ENCODE measurements around the gene DRC1. TPM values are rescaled to one million over a fixed set of nuclear protein-coding genes. Genes with fewer than 3 reads are reported as not detected.

Gene DRC1
- total RNA-seq, 2 donors from 2014 or later = not detected

DNA sequence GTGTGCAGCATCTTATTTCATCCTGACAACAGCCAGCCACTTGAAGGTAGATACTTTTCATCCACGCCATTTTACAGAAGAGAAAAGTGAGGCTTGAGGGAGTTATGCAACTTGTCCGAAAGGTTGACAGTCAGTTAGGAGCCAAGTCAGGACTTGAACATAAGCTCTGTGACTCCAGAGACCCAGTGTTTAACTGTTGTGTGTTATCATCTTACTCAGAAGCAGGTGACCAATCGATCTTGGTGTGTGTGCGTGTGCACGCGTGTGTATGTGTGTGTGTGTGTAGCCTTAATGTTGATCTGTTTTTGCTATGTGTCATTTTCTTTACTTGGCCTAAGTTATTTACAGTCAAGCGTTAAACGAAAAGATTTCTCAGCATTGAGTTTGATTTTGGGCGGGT is 22.0 kb downstream of the DRC1 start:
- no peak for DNase-seq
- Histone ChIP-seq H3K9me3 (no peaks in the 10 kb centered on the region), H3K9ac (ENCODE audit: low read depth in 2 of 2, low read length in 2 of 2) (no peak overlapping the region), H3K27ac (no peak overlapping the region), H3K4me1 (no peaks in the 10 kb centered on the region), H3K4me3 (no peak overlapping the region), H3K27me3 (no peaks in the 10 kb centered on the region), H3K36me3 (no peaks in the 10 kb centered on the region)
- intact Hi-C loops (cut with DNase I) = no loop called here
- TF ChIP-seq, protein P1, sequence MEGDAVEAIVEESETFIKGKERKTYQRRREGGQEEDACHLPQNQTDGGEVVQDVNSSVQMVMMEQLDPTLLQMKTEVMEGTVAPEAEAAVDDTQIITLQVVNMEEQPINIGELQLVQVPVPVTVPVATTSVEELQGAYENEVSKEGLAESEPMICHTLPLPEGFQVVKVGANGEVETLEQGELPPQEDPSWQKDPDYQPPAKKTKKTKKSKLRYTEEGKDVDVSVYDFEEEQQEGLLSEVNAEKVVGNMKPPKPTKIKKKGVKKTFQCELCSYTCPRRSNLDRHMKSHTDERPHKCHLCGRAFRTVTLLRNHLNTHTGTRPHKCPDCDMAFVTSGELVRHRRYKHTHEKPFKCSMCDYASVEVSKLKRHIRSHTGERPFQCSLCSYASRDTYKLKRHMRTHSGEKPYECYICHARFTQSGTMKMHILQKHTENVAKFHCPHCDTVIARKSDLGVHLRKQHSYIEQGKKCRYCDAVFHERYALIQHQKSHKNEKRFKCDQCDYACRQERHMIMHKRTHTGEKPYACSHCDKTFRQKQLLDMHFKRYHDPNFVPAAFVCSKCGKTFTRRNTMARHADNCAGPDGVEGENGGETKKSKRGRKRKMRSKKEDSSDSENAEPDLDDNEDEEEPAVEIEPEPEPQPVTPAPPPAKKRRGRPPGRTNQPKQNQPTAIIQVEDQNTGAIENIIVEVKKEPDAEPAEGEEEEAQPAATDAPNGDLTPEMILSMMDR (IDR thresholded peaks at IDR 0.05) = no peak

DNA sequence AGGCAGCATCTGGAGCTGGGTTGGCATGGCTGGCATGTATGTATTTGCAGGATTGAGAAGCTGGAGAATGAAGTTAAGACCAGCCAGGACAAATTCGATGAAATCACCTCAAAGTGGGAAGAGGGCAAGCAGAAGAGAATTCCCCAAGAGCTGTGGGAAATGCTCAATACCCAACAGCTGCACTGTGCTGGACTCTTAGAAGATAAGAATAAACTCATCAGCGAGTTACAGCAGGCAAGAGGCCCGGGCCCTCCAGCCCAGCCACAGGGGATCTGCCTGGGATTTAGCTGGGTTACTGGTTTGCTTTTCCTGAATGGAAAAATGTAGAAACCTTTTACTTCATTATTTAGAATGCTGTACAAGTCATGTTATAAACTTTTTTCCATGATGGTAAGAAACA is 22.5 kb downstream of the DRC1 start:
- H3K27ac ChIP-seq = no peak overlapping the region
- no peak overlapping the region for H3K9ac ChIP-seq (ENCODE audit: low read depth in 2 of 2, low read length in 2 of 2)
- intact Hi-C loops (cut with DNase I) = no loop called here
- H3K4me1 ChIP-seq = no peaks in the 10 kb centered on the region
- no peaks in the 10 kb centered on the region for H3K9me3 ChIP-seq
- no peaks in the 10 kb centered on the region for H3K36me3 ChIP-seq
- TF ChIP-seq, protein P1 (IDR thresholded peaks at IDR 0.05) = no peak
- no peaks in the 10 kb centered on the region for H3K27me3 ChIP-seq
- no peak for DNase-seq
- H3K4me3 ChIP-seq = no peak overlapping the region

DNA sequence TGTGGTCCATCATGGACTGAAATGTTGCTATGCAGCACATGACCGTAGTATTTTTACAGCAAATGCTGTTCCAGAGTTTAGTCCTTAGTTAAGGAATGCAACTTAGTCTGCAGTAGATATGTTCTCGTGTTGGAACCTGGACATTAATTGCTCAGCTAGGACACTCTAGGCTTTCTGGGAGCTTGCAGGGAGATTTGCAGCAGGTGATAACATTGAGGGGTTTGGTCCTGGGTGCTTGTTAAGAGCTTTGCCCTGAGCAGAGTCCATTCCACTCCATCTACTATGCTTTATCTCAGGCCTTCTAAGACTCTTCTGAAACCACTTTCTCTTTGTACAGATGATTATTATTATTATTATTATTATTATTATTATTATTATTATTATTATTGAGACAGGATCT is 27.1 kb downstream of the DRC1 start:
- Histone ChIP-seq H3K4me1 (no peaks in the 10 kb centered on the region), H3K9ac (ENCODE audit: low read depth in 2 of 2, low read length in 2 of 2) (no peak overlapping the region), H3K27me3 (no peaks in the 10 kb centered on the region), H3K27ac (no peak overlapping the region), H3K36me3 (no peaks in the 10 kb centered on the region), H3K9me3 (no peaks in the 10 kb centered on the region), H3K4me3 (no peak overlapping the region)
- DNase-seq = no peak
- TF ChIP-seq, protein P1 (IDR thresholded peaks at IDR 0.05) = no peak
- intact Hi-C loops (cut with DNase I) = no loop called here

DNA sequence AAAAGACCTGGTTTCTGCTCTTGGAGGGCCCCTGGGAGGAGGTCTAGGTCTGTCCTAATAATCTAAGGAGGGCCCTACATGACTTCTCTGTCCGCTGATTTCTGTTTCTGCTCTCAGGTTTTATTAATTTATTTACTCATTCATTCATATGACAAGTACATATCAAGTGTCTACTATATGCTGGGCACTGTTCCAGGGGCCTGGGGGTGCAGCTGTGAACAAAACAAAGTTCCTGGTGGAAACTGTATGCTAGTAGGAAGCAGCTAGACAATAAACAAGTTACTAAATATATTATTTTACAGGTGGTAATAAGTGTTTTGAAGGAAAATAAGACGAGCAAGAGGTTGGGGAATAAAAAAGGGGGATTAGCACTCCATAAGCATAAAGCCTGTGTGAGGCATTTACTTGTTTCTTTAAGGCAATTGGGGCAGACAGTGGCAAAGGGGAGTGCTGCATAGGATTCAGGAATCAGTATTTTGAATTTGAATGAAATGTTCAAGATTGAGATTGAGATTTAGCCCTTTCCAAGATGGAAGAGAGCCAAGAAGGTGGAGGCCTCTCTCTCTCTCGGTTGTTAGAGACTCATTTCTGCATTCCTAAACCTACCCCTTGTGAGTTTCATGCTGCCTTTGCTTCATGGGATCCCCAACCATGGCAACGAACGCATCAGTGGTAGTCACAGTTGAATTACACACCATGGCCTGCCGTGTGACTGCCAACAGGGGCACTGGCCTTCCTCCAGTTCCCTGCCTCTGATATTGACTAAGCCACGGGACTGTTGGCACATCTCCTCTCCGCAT is 28.3 kb downstream of the DRC1 start:
- H3K9ac ChIP-seq (ENCODE audit: low read depth in 2 of 2, low read length in 2 of 2) = no peak overlapping the region
- H3K36me3 ChIP-seq = no peaks in the 10 kb centered on the region
- no peaks in the 10 kb centered on the region for H3K4me1 ChIP-seq
- H3K27ac ChIP-seq = no peak overlapping the region
- TF ChIP-seq, protein P1 (IDR thresholded peaks at IDR 0.05) = no peak
- H3K27me3 ChIP-seq = no peaks in the 10 kb centered on the region
- intact Hi-C loops (cut with DNase I) = no loop called here
- DNase-seq = no peak
- H3K9me3 ChIP-seq = no peaks in the 10 kb centered on the region
- H3K4me3 ChIP-seq = no peak overlapping the region

DNA sequence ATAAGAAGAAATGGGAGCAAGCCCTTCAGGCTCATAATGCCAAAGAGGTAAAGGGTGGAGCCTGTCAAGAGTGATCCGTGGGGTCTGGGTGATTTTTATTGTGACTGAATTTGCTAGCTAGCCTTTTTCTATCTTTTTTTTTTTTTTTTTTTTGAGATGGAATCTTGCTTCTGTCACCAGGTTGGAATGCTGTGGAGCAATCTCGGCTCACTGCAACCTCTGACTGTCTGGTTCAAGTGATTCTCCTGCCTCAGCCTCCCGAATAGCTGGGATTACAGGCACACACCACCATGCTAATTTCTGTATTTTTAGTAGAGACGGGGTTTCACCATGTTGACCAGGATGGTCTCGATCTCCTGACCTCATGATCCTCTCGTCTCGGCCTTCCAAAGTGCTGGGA is 29.1 kb downstream of the DRC1 start:
- intact Hi-C loops (cut with DNase I) = no loop called here
- Histone ChIP-seq H3K4me1 (no peaks in the 10 kb centered on the region), H3K9ac (ENCODE audit: low read depth in 2 of 2, low read length in 2 of 2) (no peak overlapping the region), H3K27me3 (no peaks in the 10 kb centered on the region), H3K9me3 (no peaks in the 10 kb centered on the region), H3K36me3 (no peaks in the 10 kb centered on the region), H3K27ac (no peak overlapping the region), H3K4me3 (no peak overlapping the region)
- TF ChIP-seq, protein P1 (IDR thresholded peaks at IDR 0.05) = no peak
- DNase-seq = no peak

All from colonic mucosa (tissue), 4 donors.